Renal cortex interstitium (tissue), 11 donors: ENCODE results near the gene DNMBP. TPM values are rescaled to one million over a fixed set of nuclear protein-coding genes. Genes with fewer than 3 reads are reported as not detected.
"Not testable (repeated sequence)": the region's sequence is repeated elsewhere in the genome, so short reads cannot be mapped to it uniquely, and the experiment has no call there.

Source experiments
- DNase-seq, 11 donors: peaks; one replicate each; pipeline ENCODE4 v3.0.0-alpha.2; 2013; ENCODE audit warnings: low read depth in 9 of 11, low spot score in 4 of 11; ENCODE audit errors: extremely low read depth in 1 of 11
- polyA plus RNA-seq, 3 donors: library from polyadenylated mRNA; unstranded; fragments of 120-200 nt; gene quantifications; one replicate each; pipeline ENCODE4 v1.2.1, GENCODE V29; 2013; ENCODE audit not compliant: insufficient read length in 3 of 3

Gene DNMBP
- polyA plus RNA-seq, 3 donors = 31.8 to 37.6 (median 33.8) TPM

- DNase-seq = no peak
Measured at GRCh38 chr10:99966306-99966705, 43.4 kb downstream of the DNMBP start.

- no peak for DNase-seq
Measured at GRCh38 chr10:99965700-99966099, 44.0 kb downstream of the DNMBP start.

GRCh38 chr10:99964791-99965190 lies 45.0 kb downstream of the DNMBP start:
- no peak for DNase-seq

- DNase-seq = not testable (repeated sequence)
Measured at GRCh38 chr10:99963467-99964165, 46.1 kb downstream of the DNMBP start.

GRCh38 chr10:99958806-99959205 lies 50.9 kb downstream of the DNMBP start:
- no peak for DNase-seq

- no peak for DNase-seq
Measured at GRCh38 chr10:99958302-99958701, 51.4 kb downstream of the DNMBP start.

GRCh38 chr10:99953510-99953909 lies 56.2 kb downstream of the DNMBP start:
- DNase-seq = not testable (repeated sequence)

- DNase-seq = no peak
Measured at GRCh38 chr10:99952799-99953198, 56.9 kb downstream of the DNMBP start.

- not testable (repeated sequence) for DNase-seq
Measured at GRCh38 chr10:99946051-99946450, 63.7 kb downstream of the DNMBP start.

- no peak for DNase-seq
Measured at GRCh38 chr10:99945263-99945662, 64.5 kb downstream of the DNMBP start.

- DNase-seq = no peak
Measured at GRCh38 chr10:99944860-99945259, 64.9 kb downstream of the DNMBP start.

GRCh38 chr10:99943908-99944307 lies 65.8 kb downstream of the DNMBP start:
- no peak for DNase-seq

- DNase-seq = no peak
Measured at GRCh38 chr10:99941942-99942820, 67.6 kb downstream of the DNMBP start.

- DNase-seq = no peak
Measured at GRCh38 chr10:99938563-99938962, 71.2 kb downstream of the DNMBP start.

- DNase-seq = no peak
Measured at GRCh38 chr10:99937630-99938029, 72.1 kb downstream of the DNMBP start.

GRCh38 chr10:99932203-99932957 lies 77.4 kb downstream of the DNMBP start:
- DNase-seq = not testable (repeated sequence)

- peak in 7 of 11 donors; percentile 64 to 90 (median 81) for DNase-seq
Measured at GRCh38 chr10:99930731-99931550, 78.8 kb downstream of the DNMBP start.

GRCh38 chr10:99929360-99929759 lies 80.4 kb downstream of the DNMBP start:
- no peak for DNase-seq
